OCI-LY1 (cell line): Measurements from ENCODE around the gene PLCE1.

Source experiments
- H2AFZ ChIP-seq: fragments of 200-600 bp; sonication (generic), shearing (Covaris generic); 2 replicates; pipeline ENCODE4 v1.6.0; 2014; ENCODE audit warnings: antibody characterized with exemption, mild to moderate bottlenecking, low read length
- H3F3A ChIP-seq: fragments of 200-600 bp; sonication (generic), shearing (Covaris generic); 2 replicates; pipeline ENCODE4 v1.6.0; 2014; ENCODE audit warnings: mild to moderate bottlenecking, antibody characterized with exemption, low read length, moderate library complexity; ENCODE audit not compliant: insufficient read depth
- H3K27ac ChIP-seq: fragments of 200-600 bp; sonication (generic); 2 replicates; pipeline ENCODE4 v1.5.1; 2014; ENCODE audit warnings: low read length, mixed run types, mild to moderate bottlenecking, low read depth; ENCODE audit not compliant: poor library complexity, severe bottlenecking
- H3K27me3 ChIP-seq: fragments of 200-600 bp; sonication (generic); 2 replicates; pipeline ENCODE4 v1.6.0; 2014; ENCODE audit warnings: antibody characterized with exemption, mild to moderate bottlenecking, low read length, moderate library complexity; ENCODE audit not compliant: insufficient read depth
- H3K36me3 ChIP-seq: fragments of 200-600 bp; sonication (generic); 2 replicates; pipeline ENCODE4 v1.6.1; 2014; ENCODE audit warnings: mild to moderate bottlenecking, antibody characterized with exemption, low read length, moderate library complexity, mixed read lengths; ENCODE audit not compliant: insufficient read depth
- H3K4me1 ChIP-seq: fragments of 200-600 bp; sonication (generic); 2 replicates; pipeline ENCODE4 v1.5.1; 2014; ENCODE audit warnings: mild to moderate bottlenecking, low read length, moderate library complexity; ENCODE audit not compliant: insufficient read depth, severe bottlenecking
- H3K4me2 ChIP-seq: fragments of 200-600 bp; sonication (generic), shearing (Covaris generic); 2 replicates; pipeline ENCODE4 v1.6.1; 2014; ENCODE audit warnings: low read length
- H3K4me3 ChIP-seq: fragments of 200-600 bp; sonication (generic); 2 replicates; pipeline ENCODE4 v1.5.1; 2014; ENCODE audit warnings: low read length, low read depth, mild to moderate bottlenecking, mixed read lengths; ENCODE audit not compliant: poor library complexity, severe bottlenecking
- H3K79me2 ChIP-seq: fragments of 200-600 bp; shearing (Covaris generic); 2 replicates; pipeline ENCODE4 v1.6.1; 2016; ENCODE audit warnings: mixed run types, low read length, mixed read lengths; ENCODE audit not compliant: insufficient read depth
- H3K9ac ChIP-seq: fragments of 200-600 bp; sonication (generic), shearing (Covaris generic); 2 replicates; pipeline ENCODE4 v1.6.1; 2014; ENCODE audit warnings: mild to moderate bottlenecking, low read length, mixed read lengths
- H3K9me2 ChIP-seq: fragments of 200-600 bp; sonication (generic), shearing (Covaris generic); 2 replicates; pipeline ENCODE4 v1.6.1; 2014; ENCODE audit warnings: low read depth, mild to moderate bottlenecking, low read length, mixed read lengths
- H3K9me3 ChIP-seq: fragments of 200-600 bp; shearing (Covaris generic); 2 replicates; pipeline ENCODE4 v1.6.1; 2014; ENCODE audit warnings: low read length, mixed read lengths
- H4K20me1 ChIP-seq: fragments of 200-600 bp; sonication (generic), shearing (Covaris generic); 2 replicates; pipeline ENCODE4 v1.6.0; 2016; ENCODE audit warnings: mild to moderate bottlenecking, low read length; ENCODE audit not compliant: insufficient read depth
- CTCF ChIP-seq: fragments of 200-600 bp; sonication (generic), shearing (Covaris generic); IDR thresholded peaks from 2 replicates; pipeline ENCODE4 v1.5.1; 2017; ENCODE audit warnings: mild to moderate bottlenecking, antibody characterized with exemption, low read length, moderate library complexity, mixed read lengths
- EZH2 ChIP-seq: fragments of 200-600 bp; sonication (generic), shearing (Covaris generic); IDR thresholded peaks from 2 replicates; pipeline ENCODE4 v1.8.0; 2017; ENCODE audit warnings: borderline replicate concordance, mixed run types, mild to moderate bottlenecking, antibody characterized with exemption, low read length, moderate library complexity, mixed read lengths

The PLCE1 gene

GRCh38 chr10:93980486-93980885, 13.2 kb upstream of the PLCE1 start:
- TF ChIP-seq EZH2 (no peak), CTCF (no peak)
- Histone ChIP-seq H3K27me3 (no peaks in the 10 kb centered on the region), H3K4me2 (no peak overlapping the region), H3K36me3 (no peaks in the 10 kb centered on the region), H3K79me2 (no peaks in the 10 kb centered on the region), H3K9me3 (no peaks in the 10 kb centered on the region), H3F3A (no peaks in the 10 kb centered on the region), H3K4me1 (no peaks in the 10 kb centered on the region), H3K27ac (no peak overlapping the region), H3K9ac (no peak overlapping the region), H3K4me3 (no peak overlapping the region), H4K20me1 (no peaks in the 10 kb centered on the region), H2AFZ (no peak overlapping the region), H3K9me2 (no peaks in the 10 kb centered on the region)

- H3K79me2 ChIP-seq, result no peaks in the 10 kb centered on the region
- H3K9me2 ChIP-seq, result no peaks in the 10 kb centered on the region
- TF ChIP-seq EZH2 (no peak), CTCF (no peak)
- H3K9me3 ChIP-seq, result no peaks in the 10 kb centered on the region
- no peak overlapping the region for H3K4me3 ChIP-seq
- no peaks in the 10 kb centered on the region for H3F3A ChIP-seq
- H4K20me1 ChIP-seq, result no peaks in the 10 kb centered on the region
- no peak overlapping the region for H3K4me2 ChIP-seq
- no peak overlapping the region for H3K9ac ChIP-seq
- H3K27ac ChIP-seq, result no peak overlapping the region
- no peaks in the 10 kb centered on the region for H3K36me3 ChIP-seq
- H3K27me3 ChIP-seq, result no peaks in the 10 kb centered on the region
- H3K4me1 ChIP-seq, result no peaks in the 10 kb centered on the region
- H2AFZ ChIP-seq, result no peak overlapping the region
These were observed 2.6 kb upstream of the PLCE1 start for GRCh38 chr10:93991114-93991513.

- Histone ChIP-seq H3K4me1 (no peaks in the 10 kb centered on the region), H3K4me2 (no peak overlapping the region), H2AFZ (no peak overlapping the region), H3K9me3 (no peaks in the 10 kb centered on the region), H3K4me3 (no peak overlapping the region), H3K27me3 (no peaks in the 10 kb centered on the region), H3K27ac (no peak overlapping the region), H3F3A (no peaks in the 10 kb centered on the region), H3K36me3 (no peaks in the 10 kb centered on the region), H4K20me1 (no peaks in the 10 kb centered on the region), H3K9ac (no peak overlapping the region), H3K79me2 (no peaks in the 10 kb centered on the region), H3K9me2 (no peaks in the 10 kb centered on the region)
- TF ChIP-seq EZH2 (no peak), CTCF (no peak)
These were observed 2.0 kb upstream of the PLCE1 start for GRCh38 chr10:93991596-93992284.
